Left hindlimb (tissue), 1 donor: Measurements from ENCODE around the gene CCDC149.

Experiments
- DNase-seq: peaks from one replicate; pipeline ENCODE4 v3.0.0-alpha.2; 2018

The CCDC149 gene

DNA sequence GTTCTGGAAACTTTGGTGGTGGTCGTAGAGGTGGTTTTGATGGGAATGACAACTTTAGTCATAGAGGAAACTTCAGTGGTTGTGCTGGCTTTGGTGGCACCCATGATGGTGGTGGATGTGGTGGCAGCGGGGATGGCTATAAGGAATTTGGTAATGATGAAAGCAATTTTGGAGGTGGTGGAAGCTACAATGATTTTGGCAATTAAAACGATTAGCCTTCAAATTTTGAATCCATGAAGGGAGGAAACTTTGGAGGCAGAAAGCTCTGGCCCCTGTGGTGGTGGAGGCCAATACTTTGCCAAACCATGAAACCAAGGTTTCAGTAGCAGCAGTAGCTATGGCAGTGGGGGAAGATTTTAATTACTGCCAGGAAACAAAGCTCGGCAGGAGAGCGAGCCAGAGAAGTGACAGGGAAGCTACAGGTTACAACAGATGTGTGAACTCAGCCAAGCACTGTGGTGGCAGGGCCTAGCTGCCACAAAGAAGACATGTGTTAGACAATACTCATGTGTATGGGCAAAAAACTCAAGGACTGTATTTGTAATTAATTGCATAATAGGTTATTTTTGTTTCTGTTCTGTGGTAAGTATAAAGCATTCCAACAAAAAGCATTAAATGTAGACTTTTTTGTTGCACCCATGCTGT lies 140.7 kb downstream of the CCDC149 start:
- DNase-seq, result no peak

DNA sequence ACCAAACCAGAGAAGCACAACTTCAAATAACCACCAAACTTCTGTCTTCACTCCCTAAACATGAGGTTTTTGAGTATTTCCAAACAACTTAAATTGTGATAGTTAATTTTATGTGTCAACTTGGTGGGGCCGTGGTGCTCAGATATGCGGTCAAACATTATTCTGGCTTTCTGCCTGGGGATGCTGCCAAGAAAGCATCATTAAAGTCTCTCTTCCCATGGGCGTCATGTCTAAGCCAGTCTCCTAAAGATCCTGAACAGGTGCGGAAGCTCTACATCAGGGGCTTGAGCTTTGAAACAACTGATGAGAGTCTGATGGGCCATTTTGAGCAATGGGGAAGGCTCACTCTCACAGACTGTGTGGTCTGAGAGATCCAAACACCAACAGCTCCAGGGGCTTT lies 141.6 kb downstream of the CCDC149 start:
- DNase-seq, result no peak

DNA sequence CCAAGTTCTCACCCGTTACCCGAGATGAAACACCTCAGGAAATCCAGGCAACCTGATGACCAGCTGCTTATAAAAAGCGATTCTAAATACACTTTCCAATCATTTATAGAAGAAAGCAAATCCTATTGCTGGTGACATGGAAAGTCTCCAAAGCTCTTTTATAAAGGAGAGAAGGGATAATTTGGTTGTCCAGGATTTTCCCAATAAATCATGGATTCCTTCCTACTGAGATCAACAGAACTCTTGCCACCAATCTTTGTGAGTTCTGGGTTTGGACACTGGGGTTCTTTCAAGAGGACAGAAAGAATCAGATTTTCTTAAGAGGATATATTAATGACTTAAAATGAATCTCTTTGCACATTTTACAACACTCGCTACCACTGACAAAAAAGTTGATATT lies 142.2 kb downstream of the CCDC149 start:
- DNase-seq, result no peak

DNA sequence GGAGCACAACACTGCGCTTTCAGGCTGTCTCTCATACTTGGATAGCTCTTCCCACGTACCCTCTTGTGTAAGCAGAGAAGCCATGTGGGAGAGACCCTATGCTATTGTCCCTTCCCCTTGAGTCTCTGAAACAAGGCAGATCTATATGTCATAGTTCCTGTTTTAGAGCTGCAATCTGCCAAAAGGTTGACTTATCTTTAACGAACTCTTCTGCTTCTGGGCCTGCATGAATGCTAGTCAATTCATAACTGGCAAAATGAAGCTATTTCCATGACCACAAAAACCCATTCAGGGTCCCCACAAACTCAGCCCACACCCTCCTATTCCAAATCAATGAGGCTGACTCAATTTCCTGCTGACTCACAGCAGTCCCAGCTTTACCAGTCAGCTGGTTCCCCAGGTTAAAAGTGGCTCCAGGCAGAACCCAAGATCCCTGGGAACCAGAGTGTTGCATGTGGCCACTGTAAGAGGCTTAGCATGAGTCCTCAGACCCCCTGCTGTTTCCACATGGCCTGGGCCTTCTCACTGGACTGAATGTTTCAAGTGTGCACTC lies 142.7 kb downstream of the CCDC149 start:
- no peak for DNase-seq

DNA sequence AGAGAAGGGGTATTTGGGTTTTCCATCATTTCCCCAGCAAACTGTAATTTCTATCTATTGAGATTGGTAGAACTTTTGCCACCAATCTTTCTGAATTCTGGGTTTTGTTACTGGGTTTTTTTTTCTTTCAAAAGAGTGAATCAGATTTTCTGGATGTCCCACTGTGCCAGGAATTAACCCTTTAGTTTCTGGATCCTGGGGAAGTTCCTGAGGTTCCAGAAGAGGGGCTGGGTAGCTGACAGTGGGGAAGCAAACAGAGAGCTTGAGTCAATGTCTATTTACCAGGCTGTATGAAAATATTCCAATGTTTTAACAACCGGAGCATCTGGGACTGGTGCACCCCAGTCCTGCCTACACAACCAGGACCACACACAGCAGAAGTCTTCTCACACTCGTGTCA lies 143.3 kb downstream of the CCDC149 start:
- DNase-seq, result no peak

DNA sequence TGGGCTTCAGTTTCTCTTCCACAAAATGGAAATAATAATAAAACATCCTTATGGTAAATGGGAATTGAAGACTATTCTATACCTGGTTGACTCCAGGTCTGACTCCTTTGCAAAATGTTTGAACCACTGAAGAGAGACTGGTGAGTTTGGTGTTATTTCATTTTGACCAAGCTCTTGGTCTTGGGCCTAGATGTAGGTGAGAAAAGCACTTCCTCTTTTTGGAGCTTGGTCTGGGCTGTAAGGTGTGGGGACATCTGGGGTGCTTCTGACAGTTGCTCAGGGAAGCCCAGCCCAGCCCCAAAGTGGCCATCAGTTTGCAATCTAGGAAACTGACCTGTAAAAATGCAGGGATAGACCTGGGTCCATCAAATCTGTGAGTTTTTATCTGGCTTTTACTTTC lies 144.2 kb downstream of the CCDC149 start:
- DNase-seq, result no peak

DNA sequence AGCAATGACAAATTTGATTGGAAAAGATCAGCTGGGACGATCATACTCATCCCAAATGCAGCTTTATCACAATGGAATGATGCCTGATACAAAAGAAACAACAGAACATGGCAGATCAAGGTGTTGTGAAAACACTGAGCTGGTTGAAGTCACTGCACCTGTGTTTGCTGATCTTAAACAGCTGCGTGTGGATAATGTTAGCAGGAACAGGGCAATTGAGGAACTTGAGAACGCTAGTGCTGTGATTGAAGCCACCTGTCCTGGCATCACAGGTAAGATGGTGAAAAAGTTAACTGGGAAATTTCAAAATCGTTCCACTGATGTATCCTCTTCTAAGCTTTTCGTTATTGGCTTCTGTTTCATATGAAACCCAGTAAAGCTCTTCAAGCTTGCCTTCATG lies 144.8 kb downstream of the CCDC149 start:
- DNase-seq, result no peak

DNA sequence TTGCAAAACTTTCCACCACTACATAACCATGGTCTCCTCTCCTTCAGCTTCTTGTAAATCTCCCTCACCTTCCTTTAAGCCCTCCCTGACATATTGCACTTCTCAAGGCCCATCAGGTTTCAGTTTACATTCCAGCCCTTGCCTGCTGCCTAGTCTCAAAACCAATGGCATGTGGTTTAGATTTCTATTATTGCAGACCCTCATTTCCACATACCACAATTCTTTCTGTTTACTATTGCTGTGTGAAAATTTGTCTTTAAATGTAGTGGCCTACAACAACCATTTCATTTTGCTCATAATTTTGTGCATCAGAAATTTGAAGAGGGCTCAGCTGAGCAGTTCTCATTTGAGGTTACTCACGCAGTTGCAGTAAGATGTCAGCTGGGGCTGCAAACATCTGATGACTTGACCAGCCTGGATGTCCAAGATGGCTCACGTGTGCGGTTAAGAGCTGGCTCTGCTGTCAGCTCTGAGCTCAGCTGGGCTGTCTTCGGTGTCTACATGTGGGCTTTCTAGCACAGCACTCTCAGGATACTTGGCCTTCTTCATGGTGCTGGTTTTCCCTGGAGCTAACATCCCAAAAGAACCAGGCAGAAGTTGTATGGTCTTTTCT lies 147.4 kb downstream of the CCDC149 start:
- no peak for DNase-seq

DNA sequence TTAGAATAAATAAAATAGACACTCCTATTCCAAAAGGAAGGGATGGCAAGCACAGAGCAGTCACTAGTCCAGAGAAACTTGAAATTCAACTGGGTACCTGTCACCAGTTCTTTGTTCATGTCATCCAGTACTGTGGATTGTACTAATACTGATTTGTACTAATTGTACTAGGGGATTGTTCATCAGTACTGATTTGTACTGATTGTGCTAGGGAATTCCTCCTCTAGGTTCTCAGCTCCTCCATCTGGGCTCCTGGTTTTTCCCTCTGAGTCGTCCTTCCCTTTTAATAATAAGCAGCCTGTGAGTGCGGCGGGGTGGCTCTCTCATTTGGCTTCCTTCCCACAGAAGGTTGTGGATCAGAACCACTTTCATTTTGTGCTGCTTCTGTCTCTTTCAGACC lies 148.5 kb downstream of the CCDC149 start:
- DNase-seq, result no peak

DNA sequence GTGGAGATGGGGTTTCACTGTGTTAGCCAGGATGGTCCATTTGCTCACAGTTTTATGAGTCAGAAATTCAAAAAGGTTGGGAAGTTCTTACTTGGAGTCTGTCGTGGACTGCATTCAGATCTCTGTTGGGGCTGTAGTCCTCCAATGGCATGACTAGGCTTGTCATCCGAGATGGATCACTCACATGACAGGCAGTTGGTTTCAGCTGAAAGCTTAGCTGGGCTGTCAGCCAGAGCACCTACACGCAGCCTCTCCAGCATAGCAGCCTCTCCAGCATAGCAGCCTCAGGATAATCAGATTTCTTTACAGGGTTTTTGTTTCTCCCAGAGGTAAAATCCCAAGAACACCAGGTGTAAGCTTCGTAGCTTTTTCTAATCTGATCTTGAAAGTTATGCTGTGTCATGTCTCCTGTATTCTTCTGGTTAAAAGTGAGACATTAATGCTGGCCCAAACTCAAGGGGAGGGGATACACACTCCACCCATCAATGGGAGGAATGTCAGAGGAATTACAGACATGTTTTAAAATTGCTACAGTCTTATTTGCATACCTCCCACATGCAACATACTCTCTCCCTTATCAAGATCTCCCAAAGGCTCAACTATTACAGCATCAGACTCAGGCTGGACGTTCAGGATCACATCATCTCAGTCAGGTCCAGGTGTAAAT lies 149.1 kb downstream of the CCDC149 start:
- no peak for DNase-seq
